Esophagus muscularis mucosa (tissue), 4 donors: ENCODE results near the gene PPP2R5B. TPM values are rescaled to one million over a fixed set of nuclear protein-coding genes. Genes with fewer than 3 reads are reported as not detected.
A peak's percentile ranks its signal among the peaks of the same experiment; 100 is the strongest.

Experiments
- DNase-seq: peaks from one replicate; pipeline ENCODE4 v3.0.0-alpha.2; 2017; ENCODE audit errors: extremely low spot score
- H3K27ac ChIP-seq, 4 donors: fragments of 200-600 bp; sonication (generic); replicated peaks in 1 of 4; 1 replicate in 3 of 4; 2 replicates in 1 of 4; pipeline ENCODE4 v1.5.1; 2016 to 2019; ENCODE audit warnings: mild to moderate bottlenecking in 1 of 4
- H3K27me3 ChIP-seq, 4 donors: fragments of 200-600 bp; sonication (generic); one replicate each; pipeline versions ENCODE4 v1.5.1 to v1.6.0; 2016 to 2019
- H3K36me3 ChIP-seq, 4 donors: fragments of 200-600 bp; sonication (generic); one replicate each; pipeline ENCODE4 v1.5.1; 2016 to 2019
- H3K4me1 ChIP-seq, 4 donors: fragments of 200-600 bp; sonication (generic); one replicate each; pipeline ENCODE4 v1.5.1; 2016 to 2019
- H3K4me3 ChIP-seq, 4 donors: fragments of 200-600 bp; sonication (generic); 1 replicate in 2 of 4; 2 replicates in 2 of 4; pipeline ENCODE4 v1.5.1; 2016 to 2019; ENCODE audit warnings: mild to moderate bottlenecking in 4 of 4, moderate library complexity in 1 of 4
- H3K9me3 ChIP-seq, 4 donors: fragments of 200-600 bp; sonication (generic); 1 replicate in 3 of 4; 2 replicates in 1 of 4; pipeline ENCODE4 v1.5.1; 2016 to 2019
- EP300 ChIP-seq: sonication (generic); formaldehyde crosslinking; IDR thresholded peaks from one replicate; pipeline ENCODE4 v1.6.1; 2017; ENCODE audit warnings: antibody characterized with exemption
- POLR2A ChIP-seq: fragments of 450-650 bp; IDR thresholded peaks from one replicate; pipeline ENCODE4 v1.6.1; 2017; ENCODE audit warnings: antibody characterized with exemption, moderate library complexity, mild to moderate bottlenecking, low read depth
- POLR2AphosphoS5 ChIP-seq, 2 donors: sonication (generic); formaldehyde crosslinking; IDR thresholded peaks; one replicate each; pipeline ENCODE4 v1.6.1; 2017; ENCODE audit warnings: antibody characterized with exemption in 2 of 2
- WGBS: methylation state at CpG from one replicate; pipeline ENCODE4 v1.1.5; 2018; 5-methylcytosine and 5-hydroxymethylcytosine counted together
- intact Hi-C: fragments of 100-400 bp; cut with DNase I; formaldehyde crosslinking; loops from one replicate; pipeline ENCODE4 v1.15.1; 2023
- total RNA-seq, 4 donors: library from RNA; depleted of rRNA; stranded (reverse); fragments of >200 nt; gene quantifications; one replicate each; pipeline versions ENCODE4 v1.1.0 to v1.2.1, GENCODE V29; 2016
- TF ChIP-seq, protein P1 (sequence below), 3 experiments: fragments of 200-600 bp in 2 of 3; fragments of 450-650 bp in 1 of 3; sonication (generic) in 2 of 3; IDR thresholded peaks; one replicate each; pipeline ENCODE4 v1.5.1; 2017 to 2019; ENCODE audit warnings: antibody characterized with exemption in 3 of 3, mild to moderate bottlenecking in 2 of 3, moderate library complexity in 1 of 3

The PPP2R5B gene
- total RNA-seq, 4 donors from 2014 or later, result 24.1 to 38.8 (median 29.0) TPM

DNA sequence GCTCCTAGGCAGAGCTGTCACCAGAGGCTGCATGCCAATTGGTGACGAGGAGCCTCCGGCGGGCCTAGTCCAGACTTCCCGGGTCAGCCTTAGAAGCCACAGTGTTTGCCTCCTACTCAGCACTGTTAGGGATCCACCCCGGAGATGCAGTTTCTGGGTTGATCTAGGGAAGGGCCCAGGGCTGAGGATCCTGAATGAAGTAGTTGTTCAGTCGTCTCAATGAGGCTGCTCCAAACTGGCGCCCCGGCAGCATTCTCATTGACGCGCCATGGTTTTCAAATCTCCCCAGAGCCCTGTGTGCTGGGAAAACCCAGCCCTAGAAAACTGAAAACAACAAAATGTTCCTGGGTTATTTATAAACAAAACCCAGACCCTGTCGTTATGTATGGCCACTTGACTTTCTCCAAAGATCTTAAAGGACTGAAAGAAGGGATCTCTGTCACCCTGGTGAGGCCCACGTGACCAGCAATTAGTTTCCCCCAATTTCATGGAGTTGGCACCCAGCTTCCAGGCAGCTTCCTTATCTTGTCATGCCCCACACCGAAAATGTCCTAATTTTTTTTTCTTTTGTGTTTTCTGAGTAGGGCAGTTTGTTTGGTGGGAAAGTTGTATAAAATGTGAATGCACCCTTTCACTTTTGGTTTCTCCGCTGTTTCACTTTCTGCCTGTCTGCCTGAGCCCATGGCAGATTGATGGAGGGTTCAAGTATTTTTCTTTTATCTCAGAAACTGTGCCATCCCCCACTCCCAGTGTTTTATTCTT lies 44.1 kb upstream of the PPP2R5B start:
- Histone ChIP-seq H3K4me1 (peaks cover 32 to 53% (median 37%) of the 10 kb centered on the region in 4 donors), H3K27ac (peak overlapping the region; percentile 93 to 98 (median 94)), H3K36me3 (peaks cover 0 to 2% (median 0%) of the 10 kb centered on the region in 4 donors), H3K27me3 (no peaks in the 10 kb centered on the region), H3K9me3 (no peaks in the 10 kb centered on the region), H3K4me3 (no peak overlapping the region)
- WGBS, result 74% methylated on average over 14 of the region's 14 CpGs
- DNase-seq, result no peak
- TF ChIP-seq POLR2AphosphoS5 (IDR thresholded peaks at IDR 0.05), result peak in 1 of 2 donors; percentile 16
- TF ChIP-seq, protein P1, sequence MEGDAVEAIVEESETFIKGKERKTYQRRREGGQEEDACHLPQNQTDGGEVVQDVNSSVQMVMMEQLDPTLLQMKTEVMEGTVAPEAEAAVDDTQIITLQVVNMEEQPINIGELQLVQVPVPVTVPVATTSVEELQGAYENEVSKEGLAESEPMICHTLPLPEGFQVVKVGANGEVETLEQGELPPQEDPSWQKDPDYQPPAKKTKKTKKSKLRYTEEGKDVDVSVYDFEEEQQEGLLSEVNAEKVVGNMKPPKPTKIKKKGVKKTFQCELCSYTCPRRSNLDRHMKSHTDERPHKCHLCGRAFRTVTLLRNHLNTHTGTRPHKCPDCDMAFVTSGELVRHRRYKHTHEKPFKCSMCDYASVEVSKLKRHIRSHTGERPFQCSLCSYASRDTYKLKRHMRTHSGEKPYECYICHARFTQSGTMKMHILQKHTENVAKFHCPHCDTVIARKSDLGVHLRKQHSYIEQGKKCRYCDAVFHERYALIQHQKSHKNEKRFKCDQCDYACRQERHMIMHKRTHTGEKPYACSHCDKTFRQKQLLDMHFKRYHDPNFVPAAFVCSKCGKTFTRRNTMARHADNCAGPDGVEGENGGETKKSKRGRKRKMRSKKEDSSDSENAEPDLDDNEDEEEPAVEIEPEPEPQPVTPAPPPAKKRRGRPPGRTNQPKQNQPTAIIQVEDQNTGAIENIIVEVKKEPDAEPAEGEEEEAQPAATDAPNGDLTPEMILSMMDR (IDR thresholded peaks at IDR 0.05), result no peak
- intact Hi-C loops, result no loop called here

DNA sequence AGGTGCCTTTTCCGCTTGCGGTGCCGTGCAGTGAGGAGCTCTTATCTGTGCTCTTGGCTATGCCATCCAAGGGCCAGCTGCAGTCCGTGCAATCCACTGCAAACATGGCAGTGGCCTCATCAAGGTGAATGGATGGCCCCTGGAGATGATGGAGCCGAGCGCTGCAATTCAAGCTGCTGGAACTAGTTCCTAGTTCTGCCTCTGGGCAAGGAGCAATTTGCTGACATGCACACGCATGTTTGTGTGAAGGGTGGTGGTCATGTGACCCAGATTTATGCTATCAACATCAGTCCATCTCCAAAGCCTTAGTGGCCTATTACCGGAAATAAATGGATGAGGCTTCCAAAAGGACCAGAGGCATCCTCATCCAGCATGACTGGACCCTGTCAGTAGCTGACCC lies 43.0 kb upstream of the PPP2R5B start:
- DNase-seq, result no peak
- TF ChIP-seq POLR2A, result no peak
- TF ChIP-seq EP300, result no peak
- TF ChIP-seq, protein P1 (IDR thresholded peaks at IDR 0.05), result no peak
- TF ChIP-seq POLR2AphosphoS5 (IDR thresholded peaks at IDR 0.05), result no peak
- Histone ChIP-seq H3K4me3 (no peak overlapping the region), H3K9me3 (no peaks in the 10 kb centered on the region), H3K36me3 (no peaks in the 10 kb centered on the region), H3K4me1 (peaks cover 21 to 42% (median 26%) of the 10 kb centered on the region in 4 donors), H3K27me3 (no peaks in the 10 kb centered on the region), H3K27ac (peak overlapping the region in 3 of 4 donors; percentile 32 to 34 (median 34))
- WGBS, result 85% methylated on average over 8 of the region's 8 CpGs
- intact Hi-C loops, result no loop called here

DNA sequence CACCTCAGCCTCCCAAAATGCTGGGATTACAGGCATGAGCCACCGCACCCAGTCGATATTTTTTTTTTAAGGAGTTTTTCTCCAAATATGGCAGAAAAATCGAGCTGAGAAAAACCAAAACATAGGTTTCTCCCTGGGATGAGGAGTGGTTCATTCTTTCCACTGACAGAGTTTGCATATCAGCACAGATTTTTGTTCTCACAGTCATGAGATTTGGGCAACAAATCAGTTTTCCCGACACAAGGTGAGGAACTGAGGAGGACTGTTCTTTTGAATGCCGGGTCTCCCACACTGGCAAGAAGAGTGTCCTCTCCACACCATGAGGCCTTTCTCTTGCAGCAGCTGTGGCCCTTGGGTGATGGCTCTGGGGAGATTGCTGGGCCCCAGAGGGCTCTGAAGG lies 42.2 kb upstream of the PPP2R5B start:
- H3K36me3 ChIP-seq, result no peaks in the 10 kb centered on the region
- no peaks in the 10 kb centered on the region for H3K27me3 ChIP-seq
- TF ChIP-seq POLR2AphosphoS5 (IDR thresholded peaks at IDR 0.05), result no peak
- TF ChIP-seq, protein P1 (IDR thresholded peaks at IDR 0.05), result no peak
- no peak for TF ChIP-seq POLR2A
- TF ChIP-seq EP300, result no peak
- H3K27ac ChIP-seq, result peak overlapping the region; percentile 32 to 43 (median 34)
- no peaks in the 10 kb centered on the region for H3K9me3 ChIP-seq
- 63% methylated on average over 5 of the region's 5 CpGs for WGBS
- no peak for DNase-seq
- intact Hi-C loops, result no loop called here
- H3K4me1 ChIP-seq, result peaks cover 15 to 38% (median 21%) of the 10 kb centered on the region in 4 donors
- H3K4me3 ChIP-seq, result no peak overlapping the region

DNA sequence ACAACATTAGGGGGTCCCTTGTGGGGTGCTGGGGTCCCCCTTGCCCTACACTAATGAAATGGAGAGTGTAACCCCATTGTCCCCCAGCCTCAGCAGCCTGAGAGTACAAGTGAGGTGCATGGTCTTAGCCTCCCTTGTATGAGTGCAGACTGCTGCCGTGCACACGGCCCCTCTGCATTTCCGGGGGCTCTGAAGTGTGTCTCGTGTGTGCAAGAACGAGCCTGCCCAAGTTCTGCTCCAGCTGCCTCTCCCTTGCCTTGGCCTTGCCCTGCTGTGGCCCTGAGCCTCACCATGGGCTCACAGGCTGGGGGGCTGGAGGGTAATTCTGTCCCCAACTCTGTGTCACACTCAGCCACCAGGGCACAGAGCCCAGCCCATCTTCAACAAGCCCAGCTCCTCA lies 40.9 kb upstream of the PPP2R5B start:
- Histone ChIP-seq H3K4me3 (no peak overlapping the region), H3K9me3 (no peaks in the 10 kb centered on the region), H3K36me3 (no peaks in the 10 kb centered on the region), H3K27me3 (no peaks in the 10 kb centered on the region), H3K27ac (no peak overlapping the region), H3K4me1 (peaks cover 26 to 45% (median 29%) of the 10 kb centered on the region in 4 donors)
- no CpG with 5 or more reads among the region's 5 CpGs for WGBS
- no peak for TF ChIP-seq POLR2AphosphoS5 (IDR thresholded peaks at IDR 0.05)
- no peak for TF ChIP-seq POLR2A
- TF ChIP-seq EP300, result no peak
- TF ChIP-seq, protein P1 (IDR thresholded peaks at IDR 0.05), result no peak
- intact Hi-C loops, result no loop called here
- DNase-seq, result no peak
